ENCODE measurements around the gene ANKRD39.

DNA sequence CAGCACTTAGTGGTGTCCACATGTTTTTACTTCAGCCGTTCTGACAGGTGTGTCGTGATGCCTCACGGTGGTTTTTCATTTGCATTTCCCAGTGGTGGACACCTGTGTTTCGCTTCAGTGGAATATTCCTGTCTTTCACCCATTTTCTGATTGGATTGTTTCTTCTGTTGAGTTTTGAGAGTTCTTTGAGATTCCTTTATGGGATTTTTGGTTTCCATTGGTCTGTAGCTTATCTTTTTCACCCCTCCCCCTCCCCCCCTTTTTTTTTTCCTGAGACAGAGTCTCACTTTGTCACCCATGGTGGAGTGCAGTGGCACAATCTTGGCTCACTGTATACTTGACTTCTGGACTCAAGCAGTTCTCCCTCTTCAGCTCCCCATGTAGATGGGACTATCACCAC, 22.0 kb downstream of the ANKRD39 start:
- TF ChIP-seq, protein P1, sequence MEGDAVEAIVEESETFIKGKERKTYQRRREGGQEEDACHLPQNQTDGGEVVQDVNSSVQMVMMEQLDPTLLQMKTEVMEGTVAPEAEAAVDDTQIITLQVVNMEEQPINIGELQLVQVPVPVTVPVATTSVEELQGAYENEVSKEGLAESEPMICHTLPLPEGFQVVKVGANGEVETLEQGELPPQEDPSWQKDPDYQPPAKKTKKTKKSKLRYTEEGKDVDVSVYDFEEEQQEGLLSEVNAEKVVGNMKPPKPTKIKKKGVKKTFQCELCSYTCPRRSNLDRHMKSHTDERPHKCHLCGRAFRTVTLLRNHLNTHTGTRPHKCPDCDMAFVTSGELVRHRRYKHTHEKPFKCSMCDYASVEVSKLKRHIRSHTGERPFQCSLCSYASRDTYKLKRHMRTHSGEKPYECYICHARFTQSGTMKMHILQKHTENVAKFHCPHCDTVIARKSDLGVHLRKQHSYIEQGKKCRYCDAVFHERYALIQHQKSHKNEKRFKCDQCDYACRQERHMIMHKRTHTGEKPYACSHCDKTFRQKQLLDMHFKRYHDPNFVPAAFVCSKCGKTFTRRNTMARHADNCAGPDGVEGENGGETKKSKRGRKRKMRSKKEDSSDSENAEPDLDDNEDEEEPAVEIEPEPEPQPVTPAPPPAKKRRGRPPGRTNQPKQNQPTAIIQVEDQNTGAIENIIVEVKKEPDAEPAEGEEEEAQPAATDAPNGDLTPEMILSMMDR (conservative IDR thresholded peaks at IDR 0.05; ENCODE audit: low read depth in 2 of 2): no peak
- TF ChIP-seq NANOG (IDR thresholded peaks at IDR 0.05; ENCODE audit: borderline replicate concordance) (no peak), POLR2AphosphoS5 (IDR thresholded peaks at IDR 0.05; ENCODE audit: low read depth) (no peak), EZH2 (IDR thresholded peaks at IDR 0.05; ENCODE audit: low read depth, unreplicated experiment) (no peak), EZH2phosphoT487 (IDR thresholded peaks at IDR 0.05; ENCODE audit: unreplicated experiment) (no peak), JUNB (IDR thresholded peaks at IDR 0.05; ENCODE audit: unreplicated experiment) (no peak), CREB1 (CRISPR knock-in tag; IDR thresholded peaks at IDR 0.05; ENCODE audit: low read depth) (no peak), ZNF114 (CRISPR knock-in tag; IDR thresholded peaks at IDR 0.05) (no peak)
- TF ChIP-seq, protein P2, sequence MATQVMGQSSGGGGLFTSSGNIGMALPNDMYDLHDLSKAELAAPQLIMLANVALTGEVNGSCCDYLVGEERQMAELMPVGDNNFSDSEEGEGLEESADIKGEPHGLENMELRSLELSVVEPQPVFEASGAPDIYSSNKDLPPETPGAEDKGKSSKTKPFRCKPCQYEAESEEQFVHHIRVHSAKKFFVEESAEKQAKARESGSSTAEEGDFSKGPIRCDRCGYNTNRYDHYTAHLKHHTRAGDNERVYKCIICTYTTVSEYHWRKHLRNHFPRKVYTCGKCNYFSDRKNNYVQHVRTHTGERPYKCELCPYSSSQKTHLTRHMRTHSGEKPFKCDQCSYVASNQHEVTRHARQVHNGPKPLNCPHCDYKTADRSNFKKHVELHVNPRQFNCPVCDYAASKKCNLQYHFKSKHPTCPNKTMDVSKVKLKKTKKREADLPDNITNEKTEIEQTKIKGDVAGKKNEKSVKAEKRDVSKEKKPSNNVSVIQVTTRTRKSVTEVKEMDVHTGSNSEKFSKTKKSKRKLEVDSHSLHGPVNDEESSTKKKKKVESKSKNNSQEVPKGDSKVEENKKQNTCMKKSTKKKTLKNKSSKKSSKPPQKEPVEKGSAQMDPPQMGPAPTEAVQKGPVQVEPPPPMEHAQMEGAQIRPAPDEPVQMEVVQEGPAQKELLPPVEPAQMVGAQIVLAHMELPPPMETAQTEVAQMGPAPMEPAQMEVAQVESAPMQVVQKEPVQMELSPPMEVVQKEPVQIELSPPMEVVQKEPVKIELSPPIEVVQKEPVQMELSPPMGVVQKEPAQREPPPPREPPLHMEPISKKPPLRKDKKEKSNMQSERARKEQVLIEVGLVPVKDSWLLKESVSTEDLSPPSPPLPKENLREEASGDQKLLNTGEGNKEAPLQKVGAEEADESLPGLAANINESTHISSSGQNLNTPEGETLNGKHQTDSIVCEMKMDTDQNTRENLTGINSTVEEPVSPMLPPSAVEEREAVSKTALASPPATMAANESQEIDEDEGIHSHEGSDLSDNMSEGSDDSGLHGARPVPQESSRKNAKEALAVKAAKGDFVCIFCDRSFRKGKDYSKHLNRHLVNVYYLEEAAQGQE (IDR thresholded peaks at IDR 0.05; ENCODE audit: unreplicated experiment): no peak
- TF ChIP-seq, protein P3, sequence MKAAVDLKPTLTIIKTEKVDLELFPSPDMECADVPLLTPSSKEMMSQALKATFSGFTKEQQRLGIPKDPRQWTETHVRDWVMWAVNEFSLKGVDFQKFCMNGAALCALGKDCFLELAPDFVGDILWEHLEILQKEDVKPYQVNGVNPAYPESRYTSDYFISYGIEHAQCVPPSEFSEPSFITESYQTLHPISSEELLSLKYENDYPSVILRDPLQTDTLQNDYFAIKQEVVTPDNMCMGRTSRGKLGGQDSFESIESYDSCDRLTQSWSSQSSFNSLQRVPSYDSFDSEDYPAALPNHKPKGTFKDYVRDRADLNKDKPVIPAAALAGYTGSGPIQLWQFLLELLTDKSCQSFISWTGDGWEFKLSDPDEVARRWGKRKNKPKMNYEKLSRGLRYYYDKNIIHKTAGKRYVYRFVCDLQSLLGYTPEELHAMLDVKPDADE (IDR thresholded peaks at IDR 0.05): no peak
- TF ChIP-seq, protein P4, sequence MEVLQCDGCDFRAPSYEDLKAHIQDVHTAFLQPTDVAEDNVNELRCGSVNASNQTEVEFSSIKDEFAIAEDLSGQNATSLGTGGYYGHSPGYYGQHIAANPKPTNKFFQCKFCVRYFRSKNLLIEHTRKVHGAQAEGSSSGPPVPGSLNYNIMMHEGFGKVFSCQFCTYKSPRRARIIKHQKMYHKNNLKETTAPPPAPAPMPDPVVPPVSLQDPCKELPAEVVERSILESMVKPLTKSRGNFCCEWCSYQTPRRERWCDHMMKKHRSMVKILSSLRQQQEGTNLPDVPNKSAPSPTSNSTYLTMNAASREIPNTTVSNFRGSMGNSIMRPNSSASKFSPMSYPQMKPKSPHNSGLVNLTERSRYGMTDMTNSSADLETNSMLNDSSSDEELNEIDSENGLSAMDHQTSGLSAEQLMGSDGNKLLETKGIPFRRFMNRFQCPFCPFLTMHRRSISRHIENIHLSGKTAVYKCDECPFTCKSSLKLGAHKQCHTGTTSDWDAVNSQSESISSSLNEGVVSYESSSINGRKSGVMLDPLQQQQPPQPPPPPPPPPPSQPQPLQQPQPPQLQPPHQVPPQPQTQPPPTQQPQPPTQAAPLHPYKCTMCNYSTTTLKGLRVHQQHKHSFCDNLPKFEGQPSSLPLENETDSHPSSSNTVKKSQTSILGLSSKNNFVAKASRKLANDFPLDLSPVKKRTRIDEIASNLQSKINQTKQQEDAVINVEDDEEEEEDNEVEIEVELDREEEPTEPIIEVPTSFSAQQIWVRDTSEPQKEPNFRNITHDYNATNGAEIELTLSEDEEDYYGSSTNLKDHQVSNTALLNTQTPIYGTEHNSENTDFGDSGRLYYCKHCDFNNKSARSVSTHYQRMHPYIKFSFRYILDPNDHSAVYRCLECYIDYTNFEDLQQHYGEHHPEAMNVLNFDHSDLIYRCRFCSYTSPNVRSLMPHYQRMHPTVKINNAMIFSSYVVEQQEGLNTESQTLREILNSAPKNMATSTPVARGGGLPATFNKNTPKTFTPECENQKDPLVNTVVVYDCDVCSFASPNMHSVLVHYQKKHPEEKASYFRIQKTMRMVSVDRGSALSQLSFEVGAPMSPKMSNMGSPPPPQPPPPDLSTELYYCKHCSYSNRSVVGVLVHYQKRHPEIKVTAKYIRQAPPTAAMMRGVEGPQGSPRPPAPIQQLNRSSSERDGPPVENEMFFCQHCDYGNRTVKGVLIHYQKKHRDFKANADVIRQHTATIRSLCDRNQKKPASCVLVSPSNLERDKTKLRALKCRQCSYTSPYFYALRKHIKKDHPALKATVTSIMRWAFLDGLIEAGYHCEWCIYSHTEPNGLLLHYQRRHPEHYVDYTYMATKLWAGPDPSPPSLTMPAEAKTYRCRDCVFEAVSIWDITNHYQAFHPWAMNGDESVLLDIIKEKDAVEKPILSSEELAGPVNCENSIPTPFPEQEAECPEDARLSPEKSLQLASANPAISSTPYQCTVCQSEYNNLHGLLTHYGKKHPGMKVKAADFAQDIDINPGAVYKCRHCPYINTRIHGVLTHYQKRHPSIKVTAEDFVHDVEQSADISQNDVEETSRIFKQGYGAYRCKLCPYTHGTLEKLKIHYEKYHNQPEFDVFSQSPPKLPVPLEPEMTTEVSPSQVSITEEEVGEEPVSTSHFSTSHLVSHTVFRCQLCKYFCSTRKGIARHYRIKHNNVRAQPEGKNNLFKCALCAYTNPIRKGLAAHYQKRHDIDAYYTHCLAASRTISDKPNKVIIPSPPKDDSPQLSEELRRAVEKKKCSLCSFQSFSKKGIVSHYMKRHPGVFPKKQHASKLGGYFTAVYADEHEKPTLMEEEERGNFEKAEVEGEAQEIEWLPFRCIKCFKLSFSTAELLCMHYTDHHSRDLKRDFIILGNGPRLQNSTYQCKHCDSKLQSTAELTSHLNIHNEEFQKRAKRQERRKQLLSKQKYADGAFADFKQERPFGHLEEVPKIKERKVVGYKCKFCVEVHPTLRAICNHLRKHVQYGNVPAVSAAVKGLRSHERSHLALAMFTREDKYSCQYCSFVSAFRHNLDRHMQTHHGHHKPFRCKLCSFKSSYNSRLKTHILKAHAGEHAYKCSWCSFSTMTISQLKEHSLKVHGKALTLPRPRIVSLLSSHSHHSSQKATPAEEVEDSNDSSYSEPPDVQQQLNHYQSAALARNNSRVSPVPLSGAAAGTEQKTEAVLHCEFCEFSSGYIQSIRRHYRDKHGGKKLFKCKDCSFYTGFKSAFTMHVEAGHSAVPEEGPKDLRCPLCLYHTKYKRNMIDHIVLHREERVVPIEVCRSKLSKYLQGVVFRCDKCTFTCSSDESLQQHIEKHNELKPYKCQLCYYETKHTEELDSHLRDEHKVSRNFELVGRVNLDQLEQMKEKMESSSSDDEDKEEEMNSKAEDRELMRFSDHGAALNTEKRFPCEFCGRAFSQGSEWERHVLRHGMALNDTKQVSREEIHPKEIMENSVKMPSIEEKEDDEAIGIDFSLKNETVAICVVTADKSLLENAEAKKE (CRISPR knock-in tag; IDR thresholded peaks at IDR 0.05): no peak

Measured in GM23338 (cell line).